ENCODE measurements around the gene CTBP2.

CTBP2 gene

DNA sequence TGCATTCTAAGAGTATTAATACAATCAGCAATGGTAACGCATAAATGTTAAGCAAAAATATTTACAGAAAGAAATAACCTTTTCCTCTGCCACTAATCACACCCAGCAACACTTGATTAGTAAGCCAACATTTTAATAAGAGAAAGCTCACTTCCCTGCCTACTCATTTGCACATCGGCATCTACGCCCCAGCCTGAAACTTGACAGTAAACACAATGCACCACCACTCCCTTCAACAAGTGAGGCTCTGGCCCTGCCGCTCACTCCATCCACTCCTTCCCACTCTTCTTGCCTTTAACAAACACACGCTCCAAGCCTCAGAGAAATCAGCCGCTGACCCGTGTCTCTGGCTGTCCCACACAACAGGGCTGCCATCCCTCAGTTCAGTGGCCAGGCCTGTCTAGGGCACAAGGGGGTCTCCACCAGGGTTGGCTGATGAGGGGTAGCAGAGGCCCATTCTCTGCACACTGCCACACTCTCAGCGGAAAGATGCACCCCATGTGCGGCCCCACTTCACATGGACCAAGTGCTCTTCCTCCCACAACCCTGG is 54.6 kb downstream of the CTBP2 start:
- DNase-seq (ENCODE audit: low spot score): no peak

DNA sequence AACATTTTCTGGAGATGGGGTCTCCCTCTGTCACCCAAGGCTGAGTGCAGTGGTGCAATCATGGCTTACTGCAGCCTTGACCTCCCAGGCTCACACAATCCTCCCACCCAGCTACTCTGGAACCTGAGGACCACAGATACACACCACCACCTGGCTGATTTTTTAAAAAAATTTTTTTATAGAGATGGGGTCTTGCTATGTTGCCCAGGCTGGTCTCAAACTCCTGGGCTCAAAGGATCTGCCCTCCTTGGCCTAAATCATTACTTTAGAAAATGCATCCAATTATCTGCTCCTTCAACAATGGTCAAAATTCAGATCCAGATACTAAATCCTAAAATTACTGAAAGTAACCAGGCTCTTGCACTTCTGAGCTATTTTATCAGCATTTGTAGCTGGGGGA is 55.2 kb downstream of the CTBP2 start:
- no peak for DNase-seq (ENCODE audit: low spot score)

DNA sequence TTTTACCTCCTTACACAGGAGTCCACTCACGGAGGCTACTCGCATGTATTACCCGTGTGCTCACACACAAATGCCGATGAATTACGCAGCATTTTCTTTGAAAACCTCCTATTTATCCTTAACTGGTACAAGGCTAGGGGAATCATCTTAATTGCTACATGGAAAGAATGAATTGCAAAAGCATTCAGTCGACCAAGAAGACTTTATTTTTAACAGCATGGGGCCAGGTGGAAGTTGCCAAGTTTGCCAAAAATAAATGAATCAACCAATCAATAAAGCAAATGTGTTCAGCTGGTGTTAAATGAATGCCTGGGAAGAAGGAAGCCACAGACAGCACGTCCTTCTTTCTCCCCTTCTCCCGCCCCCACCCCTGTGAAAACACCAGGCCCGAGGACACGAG is 55.8 kb downstream of the CTBP2 start:
- no peak for DNase-seq (ENCODE audit: low spot score)

DNA sequence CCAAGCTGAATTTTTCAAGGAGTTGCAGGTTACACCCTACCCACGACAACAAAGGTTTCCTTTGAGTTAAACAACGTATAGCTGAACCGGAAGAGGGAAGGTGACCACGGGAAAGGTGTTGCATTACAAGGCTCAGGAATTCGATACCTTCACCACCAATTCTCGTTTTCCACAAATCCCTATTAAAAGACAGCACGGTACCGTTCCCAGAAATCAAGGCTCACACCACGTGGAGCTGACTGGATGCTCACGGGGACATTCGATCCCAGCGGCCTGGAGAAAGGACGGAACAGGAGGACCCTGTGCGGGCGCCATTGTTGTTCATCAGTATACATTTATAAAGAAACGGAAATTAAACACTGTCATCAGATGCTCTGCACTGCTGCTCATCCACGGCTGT is 56.4 kb downstream of the CTBP2 start:
- no peak for DNase-seq (ENCODE audit: low spot score)

DNA sequence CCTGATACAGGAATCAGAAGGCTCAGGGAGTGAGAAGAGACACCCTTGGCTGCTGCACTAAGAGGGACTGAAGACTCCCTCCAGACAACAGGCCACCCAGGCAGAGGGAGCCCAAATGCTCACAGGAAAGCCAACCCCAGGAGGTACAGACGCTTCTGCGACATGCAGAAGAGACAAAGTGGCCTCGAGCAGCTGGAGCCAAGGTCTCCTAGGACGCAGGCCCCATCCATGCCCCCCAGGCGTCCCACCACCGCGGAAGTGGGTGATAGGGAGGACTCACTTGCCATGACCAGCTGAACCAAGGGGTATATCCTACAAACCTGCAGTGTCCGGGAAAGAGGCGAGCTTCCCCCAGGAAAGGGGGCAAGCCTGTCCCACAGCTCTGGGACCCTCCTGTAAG is 56.9 kb downstream of the CTBP2 start:
- DNase-seq (ENCODE audit: low spot score): no peak

DNA sequence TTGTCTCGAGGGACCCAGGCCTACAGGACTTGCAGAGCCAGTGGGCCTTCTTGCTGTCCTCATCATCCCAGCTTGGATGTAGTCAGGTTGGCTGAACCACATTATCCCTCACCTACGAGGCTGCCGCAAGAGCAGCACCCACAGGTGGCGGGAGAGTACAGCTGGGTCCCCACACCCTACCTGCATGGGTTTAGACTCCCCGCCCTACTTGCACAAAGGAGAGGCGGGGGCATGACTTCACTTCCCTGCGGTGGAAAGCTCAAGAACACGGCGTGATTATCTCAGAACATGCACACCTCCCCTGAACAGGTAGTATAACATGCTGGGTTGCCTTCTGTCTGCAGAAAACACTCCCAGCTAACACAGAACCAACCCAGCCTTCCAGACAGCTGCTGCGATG is 57.5 kb downstream of the CTBP2 start:
- DNase-seq (ENCODE audit: low spot score): no peak

DNA sequence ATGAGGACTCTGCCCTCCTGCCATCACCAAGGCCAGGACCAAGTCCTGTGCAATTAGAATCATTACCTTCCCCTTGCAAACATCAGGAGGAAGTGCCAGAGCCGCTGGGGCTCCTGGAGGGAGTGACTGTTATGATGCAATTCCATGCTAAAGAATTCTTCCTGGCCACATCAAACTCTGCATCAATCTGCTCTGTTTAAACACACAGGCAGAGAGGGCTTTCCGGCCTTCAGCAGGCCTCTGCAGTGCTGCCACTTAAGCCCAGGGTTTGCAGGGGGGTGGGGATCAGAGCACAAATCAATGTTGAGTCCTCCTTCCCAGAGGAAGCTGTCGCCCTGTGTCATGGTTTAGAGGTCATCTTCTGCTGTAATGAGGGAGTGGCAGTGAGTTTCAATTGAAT is 58.1 kb downstream of the CTBP2 start:
- DNase-seq (ENCODE audit: low spot score): no peak

DNA sequence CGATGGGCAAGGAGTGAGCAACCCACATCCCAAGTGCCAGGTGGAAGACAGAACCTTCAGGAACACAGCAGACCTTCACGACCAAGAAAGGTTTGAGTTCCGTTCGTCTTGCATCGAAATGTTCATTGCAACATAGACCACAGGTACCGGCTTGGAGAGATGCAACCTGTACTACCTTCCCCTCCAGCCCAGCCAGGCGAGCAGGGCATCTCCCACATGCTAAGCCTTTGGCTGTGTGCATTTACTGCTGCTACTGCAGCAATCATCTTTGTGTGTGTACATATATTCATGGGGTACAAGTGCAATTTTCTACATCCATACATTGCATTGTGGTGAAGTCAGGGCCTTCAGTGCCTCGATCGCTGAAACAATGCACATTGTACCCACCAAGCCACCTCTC is 58.8 kb downstream of the CTBP2 start:
- DNase-seq (ENCODE audit: low spot score): no peak

DNA sequence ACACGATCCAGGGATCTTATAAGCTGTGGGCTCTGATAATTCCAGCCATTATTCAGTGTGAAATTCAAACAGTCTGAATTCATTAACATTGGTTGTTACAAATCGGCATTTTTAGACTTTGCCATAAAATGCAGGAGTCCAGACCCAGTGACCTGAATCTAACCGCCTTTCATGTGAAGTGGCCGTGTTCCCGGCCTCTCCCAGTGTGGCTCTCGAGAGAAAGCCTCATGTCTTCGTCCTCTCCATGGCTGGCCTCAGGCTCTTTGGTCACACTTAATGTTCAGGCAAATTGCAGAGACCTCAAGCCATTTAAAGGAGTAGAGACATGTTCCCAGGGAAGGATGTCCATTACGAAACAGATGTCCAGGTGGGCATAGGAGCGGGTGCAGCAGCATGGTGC is 59.3 kb downstream of the CTBP2 start:
- no peak for DNase-seq (ENCODE audit: low spot score)

DNA sequence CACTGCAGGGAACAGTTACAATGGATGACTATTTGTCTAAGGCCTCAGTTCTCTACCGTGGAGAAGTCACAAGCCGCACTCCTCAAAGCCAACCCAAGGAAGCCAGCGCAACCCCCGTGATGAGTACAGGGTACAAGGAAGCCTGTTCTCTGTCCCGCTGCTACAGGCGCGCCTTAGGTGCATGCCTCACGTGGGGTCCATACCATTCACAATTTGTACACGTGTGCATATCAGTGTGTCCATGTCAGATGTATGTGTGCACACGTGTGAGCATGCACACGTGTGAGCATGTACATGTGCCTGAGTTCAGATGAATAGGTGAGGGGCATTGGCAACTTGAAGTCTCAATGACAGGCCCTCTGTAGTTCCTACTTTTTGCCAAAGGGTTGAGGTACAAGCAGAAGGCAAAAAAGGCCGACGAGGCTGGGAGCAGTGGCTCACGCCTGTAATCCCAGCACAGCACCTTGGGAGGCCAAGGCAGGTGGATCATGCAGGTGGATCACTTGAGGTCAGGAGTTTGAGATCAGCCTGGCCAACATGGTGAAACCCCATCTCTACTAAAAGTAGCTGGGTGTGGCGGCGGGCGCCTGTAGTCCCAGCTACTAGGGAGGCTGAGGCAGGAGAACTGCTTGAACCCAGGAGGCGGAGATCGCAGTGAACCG is 62.8 kb downstream of the CTBP2 start:
- DNase-seq (ENCODE audit: low spot score): no peak

DNA sequence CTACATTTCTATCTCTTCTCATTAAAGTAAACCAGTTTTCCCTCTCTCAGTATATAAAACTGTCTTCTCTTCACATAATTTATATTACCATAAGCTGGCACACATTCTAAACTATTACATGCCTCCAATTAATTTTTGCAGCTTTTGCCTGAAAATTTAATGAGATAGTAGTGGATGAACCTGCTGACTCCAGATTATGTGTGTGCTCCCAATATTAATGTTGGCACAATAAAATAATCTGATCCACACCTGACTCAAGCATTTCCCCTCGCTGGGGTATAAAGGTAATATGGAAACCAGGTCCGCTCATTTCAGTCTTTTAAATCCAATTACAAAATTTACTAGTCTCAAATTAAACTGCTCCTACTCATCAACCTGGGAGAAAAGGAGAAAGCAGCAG is 63.4 kb downstream of the CTBP2 start:
- DNase-seq (ENCODE audit: low spot score): no peak

DNA sequence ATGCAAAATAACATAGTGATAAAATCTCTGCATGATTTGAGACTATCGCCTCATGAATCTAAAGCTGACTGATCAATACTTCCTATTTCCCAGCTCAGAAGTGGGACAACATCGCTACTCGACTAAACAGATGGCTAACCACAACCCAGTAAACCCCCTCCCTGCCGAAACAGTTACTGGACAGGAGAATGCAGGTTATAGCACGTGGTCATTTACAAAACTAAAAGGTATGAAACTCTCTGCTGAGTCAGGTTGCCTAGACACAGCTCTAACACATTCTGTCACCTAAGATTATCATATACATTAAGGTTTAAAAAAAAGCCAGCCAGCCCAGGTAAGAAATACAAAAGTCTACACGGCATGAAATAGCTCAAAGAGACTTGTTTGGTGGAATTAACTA is 64.0 kb downstream of the CTBP2 start:
- no peak for DNase-seq (ENCODE audit: low spot score)

DNA sequence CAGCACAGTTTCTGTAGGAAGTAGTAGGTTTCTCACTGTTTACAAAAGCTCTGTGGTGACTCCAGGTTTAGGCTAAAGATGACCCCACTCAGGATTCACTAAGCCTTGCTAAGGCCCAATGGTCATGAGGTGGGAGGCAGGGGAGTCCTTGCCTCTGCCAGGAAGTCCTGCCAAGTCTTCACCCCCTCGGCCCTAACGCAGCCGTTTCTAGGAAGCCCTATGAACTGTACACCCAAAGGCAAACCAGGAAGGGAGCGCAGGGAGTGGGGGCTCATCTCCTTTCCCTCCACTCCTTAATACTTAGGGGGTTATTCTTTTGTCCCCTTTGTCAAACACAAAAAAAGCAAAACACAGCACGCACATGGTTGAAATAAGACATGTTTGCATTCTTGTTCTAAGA is 64.6 kb downstream of the CTBP2 start:
- DNase-seq (ENCODE audit: low spot score): no peak

DNA sequence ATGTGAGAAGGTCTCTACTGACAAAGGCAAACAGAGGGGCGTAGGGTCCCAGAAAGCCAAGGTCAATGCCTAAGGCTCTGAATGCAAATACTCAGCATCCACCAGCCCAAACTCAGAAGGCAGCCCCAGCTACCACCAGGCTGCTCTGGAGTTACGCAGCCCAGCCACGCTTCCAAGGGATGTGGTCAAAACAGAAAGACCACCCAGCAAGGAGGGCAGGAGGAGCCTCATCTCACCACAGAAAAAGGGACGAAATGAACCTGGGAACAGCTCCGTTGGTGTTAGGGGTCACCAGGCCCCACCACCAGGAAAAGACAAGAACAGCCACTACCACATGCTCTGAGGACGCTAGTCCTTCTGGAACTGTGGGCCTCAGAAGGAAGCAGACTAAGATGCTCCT is 65.1 kb downstream of the CTBP2 start:
- DNase-seq (ENCODE audit: low spot score): no peak

DNA sequence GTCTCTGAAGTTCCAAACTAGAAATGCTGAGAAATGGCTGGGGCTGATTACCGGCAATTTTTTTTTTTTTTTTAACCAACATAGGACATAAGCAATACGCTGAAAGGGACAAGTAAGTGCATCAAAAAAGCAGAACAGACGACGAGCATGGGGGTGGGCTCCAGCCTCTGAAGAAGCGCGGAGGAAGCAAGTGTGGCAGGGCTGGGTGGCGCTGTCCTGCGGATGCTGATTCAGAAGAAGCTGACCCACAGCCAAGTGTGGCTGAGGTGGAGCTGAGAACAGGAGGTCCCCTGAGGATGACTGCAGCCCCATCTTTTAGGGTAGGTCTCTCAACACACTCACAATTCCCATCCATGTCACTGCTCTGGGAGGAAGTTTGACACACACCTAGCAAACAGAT is 65.6 kb downstream of the CTBP2 start:
- DNase-seq (ENCODE audit: low spot score): no peak

DNA sequence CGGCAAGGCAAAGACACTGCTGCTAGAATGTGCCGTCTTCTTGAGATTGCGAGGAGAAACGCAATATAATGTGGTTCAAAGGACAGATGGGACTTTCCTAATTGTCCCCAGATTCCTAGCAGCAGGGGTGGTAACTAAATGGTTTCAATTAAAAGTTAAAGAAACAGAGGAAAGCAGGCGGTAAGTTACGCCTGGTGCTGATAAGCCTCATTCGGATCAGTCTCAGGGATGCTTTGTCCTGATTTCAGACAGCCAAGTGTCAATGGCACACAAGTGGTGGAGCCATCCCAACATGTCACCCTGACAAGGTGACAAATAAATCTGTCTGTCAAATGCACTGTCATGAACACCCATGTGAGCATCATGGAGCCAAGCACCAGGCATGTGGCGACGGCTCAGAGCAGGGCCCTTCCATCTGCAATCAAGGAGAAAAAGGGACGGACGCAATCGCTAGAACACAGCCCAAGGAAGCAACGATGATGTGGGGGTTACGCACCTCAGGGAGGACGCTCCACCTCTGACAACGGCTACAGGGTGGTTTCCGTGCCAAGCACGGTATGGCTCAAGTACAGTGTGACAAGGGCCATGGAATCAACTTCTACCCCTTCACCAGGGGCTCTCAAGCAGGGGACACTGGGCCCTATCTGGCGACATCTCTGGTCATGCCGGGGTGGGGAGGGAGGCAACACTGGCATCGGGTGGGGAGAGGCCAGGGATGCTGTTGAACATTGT is 66.2 kb downstream of the CTBP2 start:
- DNase-seq (ENCODE audit: low spot score): no peak

DNA sequence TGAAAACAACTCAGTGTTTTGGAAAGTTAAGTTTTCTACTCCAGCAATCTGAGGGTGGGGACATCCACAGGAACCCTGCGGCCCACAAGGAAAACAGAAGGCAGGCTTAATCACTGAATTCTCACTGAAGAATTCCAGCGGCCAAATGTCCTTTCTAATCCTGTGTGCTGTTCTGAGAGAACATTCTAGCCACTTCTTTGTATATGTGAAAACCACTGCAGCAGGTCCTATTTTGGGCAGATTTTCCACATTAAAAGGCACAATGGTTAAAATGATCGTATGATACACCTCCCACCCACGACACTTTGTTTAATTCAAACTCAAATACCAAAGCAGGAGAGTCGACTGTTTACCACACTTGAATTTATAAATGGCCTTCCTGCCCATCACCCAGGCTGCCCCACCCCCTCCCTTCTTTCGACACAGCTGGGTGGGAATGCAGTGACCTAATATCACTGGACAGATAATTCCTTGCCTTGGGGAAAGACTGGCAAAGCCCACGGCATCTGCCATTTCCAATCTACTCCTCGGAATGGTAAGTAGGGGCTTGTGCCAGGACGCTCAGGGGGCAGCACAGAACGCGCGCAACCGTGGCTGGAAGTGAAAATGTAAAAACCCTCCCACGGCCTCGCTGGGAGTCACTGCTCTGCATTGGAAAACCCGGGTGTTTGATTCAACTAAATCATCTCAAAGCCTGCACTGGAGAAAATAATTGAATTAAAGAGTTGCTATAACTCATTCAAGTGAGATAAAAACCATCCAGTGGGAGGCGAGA is 67.0 kb downstream of the CTBP2 start:
- DNase-seq (ENCODE audit: low spot score): no peak

DNA sequence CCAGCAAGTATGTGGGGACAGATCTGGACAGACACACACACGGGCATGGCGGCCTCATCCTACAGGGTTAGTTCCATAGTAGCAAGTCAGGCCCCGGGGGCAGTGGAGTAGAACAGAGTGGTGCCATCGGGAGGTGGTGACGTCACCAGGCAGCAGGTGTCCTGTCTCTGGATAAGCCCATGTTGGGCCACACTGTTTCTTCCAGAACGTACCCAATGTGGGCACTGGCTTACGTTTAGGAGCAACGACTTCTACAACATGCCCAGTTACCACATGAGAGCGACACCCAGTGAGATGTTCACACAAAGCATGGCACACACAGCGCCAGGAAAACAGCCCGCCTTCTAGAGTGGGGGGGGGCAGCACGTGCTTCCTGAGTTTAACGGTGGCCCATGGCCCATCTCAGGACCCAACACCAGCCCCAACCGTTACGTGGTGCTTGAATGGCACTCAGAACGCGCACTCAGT is 67.8 kb downstream of the CTBP2 start:
- DNase-seq (ENCODE audit: low spot score): no peak

DNA sequence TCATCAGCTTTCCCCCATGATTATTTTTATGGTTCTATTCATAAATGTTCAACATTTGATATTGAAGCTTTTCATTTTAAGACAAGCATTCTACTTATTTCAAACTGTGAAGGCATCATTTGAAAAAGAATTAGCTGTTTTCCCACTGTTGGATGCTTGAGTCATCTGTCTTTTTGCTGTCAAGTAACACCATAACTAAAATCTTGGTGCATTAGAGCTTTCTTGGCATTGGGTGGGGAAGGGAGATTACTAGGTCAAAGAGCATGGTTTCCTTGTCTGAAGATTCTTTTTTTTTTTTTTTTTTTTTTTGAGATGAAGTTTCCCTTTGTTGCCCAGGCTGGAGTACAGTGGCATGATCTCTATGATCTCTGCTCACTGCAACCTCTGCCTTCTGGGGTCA is 68.5 kb downstream of the CTBP2 start:
- no peak for DNase-seq (ENCODE audit: low spot score)

DNA sequence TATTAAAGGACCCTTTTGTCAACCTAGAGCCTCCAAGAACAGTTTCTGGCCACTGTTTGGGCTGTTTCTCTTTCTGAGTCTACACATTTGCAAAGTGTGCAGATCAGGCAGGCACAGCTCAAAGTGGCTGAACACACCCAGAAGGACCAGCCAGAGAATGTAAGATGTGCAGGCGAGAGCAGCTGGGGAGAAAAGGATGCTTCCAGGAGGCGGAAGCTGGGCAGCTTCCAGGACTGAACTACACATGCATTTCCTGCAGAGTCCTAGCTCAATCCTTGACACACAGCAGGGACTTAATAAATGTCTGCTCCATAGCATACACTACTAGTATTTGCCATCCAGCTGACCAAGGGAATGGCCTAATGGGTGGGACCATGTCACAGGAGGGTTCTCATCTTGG is 70.9 kb downstream of the CTBP2 start:
- no peak for DNase-seq (ENCODE audit: low spot score)

DNA sequence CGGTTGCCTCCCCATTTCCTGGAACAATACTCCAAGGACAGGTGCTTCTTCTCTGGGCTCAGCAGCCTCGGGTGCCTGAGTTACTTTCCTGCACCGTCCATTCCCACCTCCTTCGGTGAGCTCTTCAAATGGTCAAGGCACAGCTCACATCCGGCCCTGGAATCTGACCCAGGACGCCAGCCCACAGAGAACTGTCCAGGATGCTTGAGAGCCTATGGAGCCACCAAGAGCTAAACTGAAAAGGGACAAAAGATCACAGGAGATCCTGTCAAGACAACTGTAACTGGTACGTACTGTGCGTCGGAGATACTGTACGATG is 72.5 kb downstream of the CTBP2 start:
- DNase-seq (ENCODE audit: low spot score): no peak

DNA sequence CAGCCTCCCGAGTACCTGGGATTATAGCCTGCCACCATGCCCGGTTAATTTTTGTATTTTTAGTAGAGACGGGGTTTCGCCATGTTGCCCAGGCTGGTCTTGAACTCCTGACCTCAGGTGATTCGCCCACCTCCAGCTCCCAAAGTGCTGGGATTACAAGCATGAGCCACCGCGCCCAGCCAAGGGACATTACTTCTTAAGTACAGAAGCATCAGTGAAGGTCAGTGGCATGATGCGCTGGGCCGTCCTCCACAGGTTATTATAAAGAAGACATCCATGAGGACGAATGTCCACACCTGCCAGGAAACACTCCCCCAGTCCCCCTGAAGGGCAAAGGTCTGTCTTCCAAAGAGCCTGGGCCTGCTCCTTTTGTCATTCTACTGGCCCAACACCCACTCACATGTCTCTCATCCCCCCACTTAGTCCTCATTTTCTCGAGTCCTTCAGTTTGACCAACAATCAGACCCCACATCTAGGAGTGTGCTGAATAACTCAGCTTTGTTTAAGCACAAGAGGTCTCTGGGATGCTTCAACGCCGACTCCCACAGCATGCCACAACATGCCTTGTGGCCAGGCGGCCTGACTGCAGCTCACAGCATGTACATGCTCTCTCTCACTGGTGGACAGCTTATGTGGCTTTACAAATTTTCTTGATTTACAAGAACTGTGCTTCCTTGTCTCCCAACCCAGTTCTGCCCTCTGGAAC is 73.0 kb downstream of the CTBP2 start:
- no peak for DNase-seq (ENCODE audit: low spot score)

DNA sequence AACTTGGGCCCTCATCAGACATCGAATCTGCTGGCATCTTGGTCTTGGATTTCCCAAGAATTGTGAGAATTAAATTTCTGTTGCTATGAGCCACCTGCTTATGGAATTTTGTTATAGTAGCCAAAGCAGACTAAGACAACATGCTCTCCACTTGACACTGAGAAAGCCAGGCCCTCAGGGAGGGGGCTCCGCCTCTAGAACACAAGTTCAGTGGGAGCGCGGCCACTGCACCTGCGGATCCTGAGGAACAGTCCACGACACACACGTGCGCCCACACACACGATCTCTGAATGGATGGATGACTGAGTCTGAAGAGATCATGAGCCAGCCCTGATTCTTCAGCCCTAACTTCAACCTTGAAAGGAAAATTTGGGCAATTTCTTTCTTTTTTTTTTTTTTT is 73.7 kb downstream of the CTBP2 start:
- DNase-seq (ENCODE audit: low spot score): no peak

Data from ecto neural progenitor cell (in vitro differentiated cells).